HepG2 (cell line): ENCODE results near the gene CHRNG. TPM values are rescaled to one million over a fixed set of nuclear protein-coding genes. Genes with fewer than 3 reads are reported as not detected.
A peak's percentile ranks its signal among the peaks of the same experiment; 100 is the strongest.

ENCODE experiments used
- AGO1 ChIP-seq: fragments of 200-400 bp; formaldehyde crosslinking; IDR thresholded peaks from 2 replicates; pipeline ENCODE4 v1.6.1; 2017; ENCODE audit warnings: mild to moderate bottlenecking, low read depth, low read length, moderate library complexity; ENCODE audit not compliant: poor library complexity, severe bottlenecking
- ARID3A ChIP-seq: IDR thresholded peaks from 2 replicates; pipeline ENCODE4 v1.6.1; 2012; ENCODE audit warnings: low read depth, low read length, improper control_type of control experiment
- ATF3 ChIP-seq: sonication (generic); formaldehyde crosslinking; IDR thresholded peaks from 2 replicates; pipeline ENCODE4 v1.4.0; 2020; ENCODE audit warnings: missing genetic modification reagents
- HOXA7 ChIP-seq: sonication (generic); formaldehyde crosslinking; IDR thresholded peaks from 2 replicates; pipeline ENCODE4 v1.8.1; 2022; ENCODE audit warnings: mild to moderate bottlenecking, missing genetic modification reagents, moderate library complexity
- KDM2A ChIP-seq: sonication (generic); formaldehyde crosslinking; IDR thresholded peaks from 2 replicates; pipeline ENCODE4 v1.4.0; 2020; ENCODE audit warnings: low read depth, missing genetic modification reagents, borderline replicate concordance
- MXD3 ChIP-seq: IDR thresholded peaks from 2 replicates; pipeline ENCODE4 v1.6.1; 2016; ENCODE audit warnings: mild to moderate bottlenecking, missing biosample characterization, missing genetic modification reagents
- SALL1 ChIP-seq: sonication (generic); formaldehyde crosslinking; IDR thresholded peaks from 2 replicates; pipeline ENCODE4 v1.8.0; 2022; ENCODE audit warnings: mild to moderate bottlenecking, missing genetic modification reagents
- SKI ChIP-seq: fragments of 450-650 bp; IDR thresholded peaks from one replicate; pipeline ENCODE4 v1.6.1; 2018; ENCODE audit warnings: mild to moderate bottlenecking; ENCODE audit not compliant: partially characterized antibody
- ZNF121 ChIP-seq: sonication (generic); formaldehyde crosslinking; IDR thresholded peaks from 2 replicates; pipeline ENCODE4 v1.5.0; 2020; ENCODE audit warnings: mild to moderate bottlenecking, missing genetic modification reagents
- ZNF160 ChIP-seq: sonication (generic); formaldehyde crosslinking; IDR thresholded peaks from 2 replicates; pipeline ENCODE4 v1.8.0; 2022; ENCODE audit warnings: mild to moderate bottlenecking, inconsistent platforms, missing genetic modification reagents
- ZNF235 ChIP-seq: sonication (generic); formaldehyde crosslinking; IDR thresholded peaks from 2 replicates; pipeline ENCODE4 v1.8.1; 2023; ENCODE audit warnings: mild to moderate bottlenecking, missing genetic modification reagents, borderline replicate concordance
- ZNF432 ChIP-seq: sonication (generic); formaldehyde crosslinking; IDR thresholded peaks from 2 replicates; pipeline ENCODE4 v1.5.0; 2020; ENCODE audit warnings: missing genetic modification reagents, mild to moderate bottlenecking, borderline replicate concordance
- ZNF543 ChIP-seq: sonication (generic); formaldehyde crosslinking; IDR thresholded peaks from 2 replicates; pipeline ENCODE4 v1.4.0; 2020; ENCODE audit warnings: mild to moderate bottlenecking, missing genetic modification reagents
- ZNF546 ChIP-seq: sonication (generic); formaldehyde crosslinking; conservative IDR thresholded peaks from 2 replicates; pipeline ENCODE4 v1.8.1; 2023; ENCODE audit warnings: mild to moderate bottlenecking, missing genetic modification reagents
- ZNF550 ChIP-seq: sonication (generic); formaldehyde crosslinking; IDR thresholded peaks from 2 replicates; pipeline ENCODE4 v1.4.0; 2020; ENCODE audit warnings: mild to moderate bottlenecking, missing genetic modification reagents, borderline replicate concordance
- ZSCAN20 ChIP-seq: sonication (generic); formaldehyde crosslinking; IDR thresholded peaks from 2 replicates; pipeline ENCODE4 v1.4.0; 2020; ENCODE audit warnings: missing genetic modification reagents, mild to moderate bottlenecking, borderline replicate concordance
- polyA plus RNA-seq, 8 experiments: library from polyadenylated mRNA; depleted of rRNA in 3 of 8; stranded (reverse) in 7 of 8; unstranded in 1 of 8; fragments of >200 nt; fragmentation: Illumina TruSeq in 4 of 8; extraction: Trizol in 4 of 8; gene quantifications; 2 replicates each; pipeline versions ENCODE4 v1.2.1 to v1.2.3, GENCODE V29; 2011 to 2016; ENCODE audit warnings: low read depth in 4 of 8, missing spikeins in 1 of 8, mixed read lengths in 1 of 8; ENCODE audit not compliant: insufficient read depth in 1 of 8
- total RNA-seq, 5 experiments: library from RNA; depleted of rRNA; stranded (reverse); fragments of >200 nt; fragmentation: Illumina TruSeq; extraction: Trizol; gene quantifications; 2 replicates each; pipeline ENCODE4 v1.2.3, GENCODE V29; 2016; ENCODE audit warnings: low read depth in 1 of 5

The CHRNG gene
- total and polyA plus RNA-seq, 2 of the 13 experiments (the other 11 are each of a cell fraction or from before 2014, with no cell fraction given), result not detected

GRCh38 chr2:232521959-232522622, 17.4 kb upstream of the CHRNG start (continued):
- TF ChIP-seq ZNF546 (no peak), HOXA7 (CRISPR knock-in tag) (no peak), ZNF160 (CRISPR knock-in tag) (no peak), ATF3 (CRISPR knock-in tag) (0 out of 2 replicates have a peak, but pooled peaks have one; percentile 31), SALL1 (CRISPR knock-in tag) (peak; percentile 47; the same call in 1 of the 2 replicates), SKI (no peak), ARID3A (no peak), AGO1 (no peak), ZNF550 (no peak), ZSCAN20 (no peak), ZNF543 (CRISPR knock-in tag) (no peak), MXD3 (CRISPR knock-in tag) (no peak), KDM2A (peak; percentile 57; the same call in 1 of the 2 replicates), ZNF432 (no peak), ZNF235 (CRISPR knock-in tag) (0 out of 2 replicates have a peak, but pooled peaks have one; percentile 64), ZNF121 (CRISPR knock-in tag) (no peak)
